Endodermal cell (in vitro differentiated cells): ENCODE data around the gene PCDHGA8. TPM values are rescaled to one million over a fixed set of nuclear protein-coding genes. Genes with fewer than 3 reads are reported as not detected.
"Not testable (repeated sequence)": the region's sequence is repeated elsewhere in the genome, so short reads cannot be mapped to it uniquely, and the experiment has no call there.

Experiments used
- DNase-seq: peaks from one replicate; pipeline ENCODE4 v3.0.0-alpha.2; 2017
- H3K27ac ChIP-seq: 2 replicates; pipeline ENCODE4 v1.5.1; 2013; ENCODE audit warnings: mild to moderate bottlenecking, low read depth, low read length, moderate library complexity
- H3K27me3 ChIP-seq: 2 replicates; pipeline ENCODE4 v1.6.1; 2013; ENCODE audit warnings: mild to moderate bottlenecking, low read length, moderate library complexity; ENCODE audit not compliant: insufficient read depth, control insufficient read depth, poor library complexity, severe bottlenecking
- H3K36me3 ChIP-seq: 2 replicates; pipeline ENCODE4 v1.7.0; 2013; ENCODE audit warnings: mild to moderate bottlenecking, low read length, moderate library complexity; ENCODE audit not compliant: control insufficient read depth, insufficient read depth
- H3K4me1 ChIP-seq: one replicate; pipeline ENCODE4 v1.7.0; 2013; ENCODE audit warnings: low read length; ENCODE audit not compliant: control insufficient read depth, insufficient read depth
- H3K4me3 ChIP-seq: 2 replicates; pipeline ENCODE4 v1.5.1; 2013; ENCODE audit warnings: mild to moderate bottlenecking, low read length, moderate library complexity
- H3K9ac ChIP-seq: 2 replicates; pipeline ENCODE4 v1.6.1; 2013; ENCODE audit warnings: mild to moderate bottlenecking, low read length, moderate library complexity; ENCODE audit not compliant: poor library complexity, severe bottlenecking; ENCODE audit errors: extremely low read depth
- H3K9me3 ChIP-seq: 2 replicates; pipeline ENCODE4 v1.6.1; 2013; ENCODE audit warnings: mild to moderate bottlenecking, low read length, moderate library complexity; ENCODE audit not compliant: control insufficient read depth
- H3K27ac Mint-ChIP-seq: 2 replicates; pipeline ENCODE4 v1.8.0; 2020; ENCODE audit warnings: mixed read lengths
- H3K27me3 Mint-ChIP-seq: 2 replicates; pipeline ENCODE4 v1.8.0; 2021; ENCODE audit warnings: mild to moderate bottlenecking, mixed read lengths; ENCODE audit not compliant: insufficient read depth
- H3K36me3 Mint-ChIP-seq: 2 replicates; pipeline ENCODE4 v1.8.0; 2020; ENCODE audit warnings: low read depth, mixed read lengths
- H3K4me1 Mint-ChIP-seq: 2 replicates; pipeline ENCODE4 v1.8.0; 2020; ENCODE audit warnings: mixed read lengths
- H3K4me3 Mint-ChIP-seq: 2 replicates; pipeline ENCODE4 v1.8.0; 2020; ENCODE audit warnings: mild to moderate bottlenecking, moderate library complexity, mixed read lengths
- H3K9me3 Mint-ChIP-seq: 2 replicates; pipeline ENCODE4 v1.8.0; 2020; ENCODE audit warnings: mild to moderate bottlenecking, mixed read lengths
- CTCF ChIP-seq: fragments of 200-600 bp; sonication (generic); conservative IDR thresholded peaks from 2 replicates; pipeline ENCODE4 v1.5.0; 2021; ENCODE audit warnings: antibody characterized with exemption, mild to moderate bottlenecking
- WGBS, 2 experiments: methylation state at CpG; one replicate each; pipeline versions ENCODE4 v1.1.5 to v1.1.7; 2013; ENCODE audit warnings: missing lambda C conversion rate in 2 of 2, mixed read lengths in 1 of 2; ENCODE audit not compliant: insufficient coverage in 1 of 2, insufficient read length in 1 of 2; 5-methylcytosine and 5-hydroxymethylcytosine counted together
- total RNA-seq, 2 donors: library from RNA; stranded (reverse); fragmentation: NEBNext Ultra II Directional in 1 of 2; extraction: Animal tissue kit (Norgen Biotek cat#: 25700) in 1 of 2; gene quantifications; 2 replicates in 1 of 2; 3 replicates in 1 of 2; pipeline ENCODE4 v1.2.1, GENCODE V29; 2021

The PCDHGA8 gene
- total RNA-seq, 2 donors from 2014 or later = 1.1 to 3.0 TPM

- Mint-ChIP-seq H3K36me3 (peaks cover 53% of the 10 kb centered on the region), H3K27ac (no peak overlapping the region), H3K4me1 (no peaks in the 10 kb centered on the region), H3K4me3 (no peak overlapping the region), H3K9me3 (peaks cover 76% of the 10 kb centered on the region), H3K27me3 (peaks cover 11% of the 10 kb centered on the region)
- H3K27ac ChIP-seq = no peak overlapping the region
- H3K4me1 ChIP-seq = no peaks in the 10 kb centered on the region
- no peaks in the 10 kb centered on the region for H3K36me3 ChIP-seq
- H3K27me3 ChIP-seq = no peaks in the 10 kb centered on the region
- DNase-seq = no peak
- WGBS, 2 experiments = 94 to 96% methylated on average over 74 to 77 of the region's 77 CpGs
- H3K9ac ChIP-seq = no peak overlapping the region
- no peak for TF ChIP-seq CTCF
- peaks cover 64% of the 10 kb centered on the region for H3K9me3 ChIP-seq
- H3K4me3 ChIP-seq = no peak overlapping the region
Observed at GRCh38 chr5:141389153-141390042, 3.0 kb upstream of the PCDHGA8 start.

GRCh38 chr5:141393267-141393666 is 834 bp downstream of the PCDHGA8 start:
- H3K9ac ChIP-seq = no peak overlapping the region
- Mint-ChIP-seq H3K27me3 (peaks cover 9% of the 10 kb centered on the region), H3K4me3 (no peak overlapping the region), H3K9me3 (peaks cover 89% of the 10 kb centered on the region), H3K27ac (no peak overlapping the region), H3K4me1 (no peaks in the 10 kb centered on the region), H3K36me3 (peaks cover 63% of the 10 kb centered on the region)
- peaks cover 66% of the 10 kb centered on the region for H3K9me3 ChIP-seq
- no peak overlapping the region for H3K4me3 ChIP-seq
- 94 to 97% methylated on average over 19 to 21 of the region's 21 CpGs for WGBS, 2 experiments
- H3K36me3 ChIP-seq = no peaks in the 10 kb centered on the region
- no peaks in the 10 kb centered on the region for H3K27me3 ChIP-seq
- no peak for TF ChIP-seq CTCF
- no peak for DNase-seq
- no peak overlapping the region for H3K27ac ChIP-seq
- H3K4me1 ChIP-seq = no peaks in the 10 kb centered on the region

GRCh38 chr5:141394401-141395187 is 2.2 kb downstream of the PCDHGA8 start:
- not testable (repeated sequence) for H3K27me3 Mint-ChIP-seq, H3K4me1 Mint-ChIP-seq, H3K4me3 Mint-ChIP-seq, H3K9ac ChIP-seq, DNase-seq, H3K27ac Mint-ChIP-seq, H3K27me3 ChIP-seq, H3K4me1 ChIP-seq, H3K36me3 ChIP-seq, H3K27ac ChIP-seq, H3K4me3 ChIP-seq
- H3K9me3 ChIP-seq = peaks cover 71% of the 10 kb centered on the region
- H3K36me3 Mint-ChIP-seq = peaks cover 60% of the 10 kb centered on the region
- peaks cover 89% of the 10 kb centered on the region for H3K9me3 Mint-ChIP-seq
- 92 to 98% methylated on average over 24 to 41 of the region's 53 CpGs for WGBS, 2 experiments
